DMS 273 (cell line): ENCODE results near the gene USP47.
A peak's percentile ranks its signal among the peaks of the same experiment; 100 is the strongest.
"Not testable (repeated sequence)": the region's sequence is repeated elsewhere in the genome, so short reads cannot be mapped to it uniquely, and the experiment has no call there.

Experiments
- DNase-seq: peaks from one replicate; lab custom pipeline; 2025; ENCODE audit not compliant: unreplicated experiment; lab: John Stamatoyannopoulos, UW

USP47 gene

DNA sequence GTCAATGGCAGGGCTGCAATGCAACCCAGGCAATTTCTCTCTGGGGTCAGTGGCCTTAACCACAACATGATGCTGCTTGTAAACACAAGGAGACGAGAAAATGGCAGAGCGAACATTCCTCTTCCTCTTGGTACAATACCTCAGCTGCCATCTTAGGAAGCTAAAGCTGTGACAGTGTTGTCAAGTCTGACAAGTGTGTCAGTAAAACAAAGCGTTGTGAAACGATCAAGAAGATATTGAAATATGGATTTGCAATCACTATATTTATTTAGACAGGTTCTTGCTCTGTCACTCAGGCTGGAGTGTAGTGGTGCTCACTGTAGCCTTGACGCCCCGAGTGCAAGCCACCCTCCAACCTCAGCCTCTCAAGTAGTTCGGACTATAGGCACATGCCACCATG, 14.5 kb upstream of the USP47 start:
- no peak for DNase-seq

GRCh38 chr11:11831406-11831805, 10.4 kb upstream of the USP47 start:
- DNase-seq: not testable (repeated sequence)

- no peak for DNase-seq
Observed at GRCh38 chr11:11836676-11837231, 5.0 kb upstream of the USP47 start.

GRCh38 chr11:11839718-11840117, 2.1 kb upstream of the USP47 start:
- DNase-seq: no peak

GRCh38 chr11:11841116-11841722, 553 bp upstream of the USP47 start:
- DNase-seq: peak; percentile 40

DNA sequence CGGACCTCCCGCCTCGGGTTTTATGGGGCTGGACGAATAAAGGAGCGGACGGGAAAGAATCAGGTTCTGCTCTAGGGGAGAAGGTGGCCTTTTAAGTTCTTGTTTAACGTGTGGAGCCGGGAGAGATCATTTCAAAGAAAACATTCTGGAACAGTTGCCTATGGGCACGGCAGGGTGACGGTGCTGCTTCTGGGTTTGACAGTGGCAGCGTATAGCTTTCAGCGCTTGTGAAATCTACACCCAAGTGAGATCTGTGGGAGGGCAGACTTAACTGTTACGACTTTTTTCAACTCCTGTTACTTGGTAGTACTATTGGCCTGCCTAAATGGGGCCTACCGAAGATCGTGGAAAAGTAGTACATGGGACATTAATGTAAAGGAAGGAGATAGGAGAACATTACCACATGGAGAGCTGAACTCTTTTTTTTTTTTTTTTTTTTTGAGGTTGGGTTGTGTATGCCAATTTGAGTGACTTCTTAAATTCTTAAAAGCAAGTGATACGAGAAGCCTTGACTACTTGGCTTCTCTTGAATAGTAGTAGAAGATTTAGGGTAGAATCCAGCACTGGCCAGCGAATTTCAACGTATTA, 743 bp downstream of the USP47 start:
- DNase-seq: peak; percentile 83

DNA sequence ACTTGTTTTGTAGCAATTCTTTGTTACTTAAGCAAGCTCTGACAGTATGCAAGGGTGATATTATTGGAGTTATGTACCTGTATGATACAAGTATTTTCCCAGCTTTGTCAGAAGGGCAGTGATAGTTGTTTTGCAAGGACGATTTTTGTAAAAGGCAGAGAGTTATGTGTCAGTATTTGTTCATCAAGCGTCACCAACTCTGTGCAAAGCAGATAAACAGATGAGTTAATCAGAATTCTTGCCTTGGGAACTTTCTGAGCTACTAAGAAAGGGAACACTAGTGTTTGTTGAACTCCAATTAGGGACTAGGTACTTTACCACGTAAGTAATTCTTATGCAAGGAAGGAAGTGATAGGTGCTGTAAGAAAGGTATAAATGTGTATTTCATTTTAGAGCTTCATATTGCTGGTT, 1.4 kb downstream of the USP47 start:
- peak; percentile 30 for DNase-seq

GRCh38 chr11:11843642-11844041, 1.9 kb downstream of the USP47 start:
- no peak for DNase-seq

GRCh38 chr11:11844272-11844671, 2.5 kb downstream of the USP47 start:
- DNase-seq: no peak

DNA sequence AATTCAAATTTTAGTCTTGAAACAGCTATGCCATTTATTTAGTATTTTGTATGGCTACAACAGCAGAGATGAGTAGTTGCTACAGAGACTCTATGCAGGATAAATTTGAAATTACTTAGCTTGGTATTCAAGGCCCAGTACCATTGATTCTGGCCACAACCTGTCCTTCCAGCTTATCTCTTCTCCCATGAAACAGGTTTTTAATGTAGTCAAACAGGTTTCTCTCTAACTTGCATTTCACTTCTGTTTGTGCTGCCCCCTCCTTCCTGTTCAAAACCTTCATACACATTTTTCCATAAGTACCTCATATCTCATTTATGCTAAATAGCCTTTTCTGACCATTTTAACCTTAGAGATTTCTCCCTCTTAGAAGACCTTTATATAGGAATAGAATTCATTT, 3.3 kb downstream of the USP47 start:
- DNase-seq: no peak

DNA sequence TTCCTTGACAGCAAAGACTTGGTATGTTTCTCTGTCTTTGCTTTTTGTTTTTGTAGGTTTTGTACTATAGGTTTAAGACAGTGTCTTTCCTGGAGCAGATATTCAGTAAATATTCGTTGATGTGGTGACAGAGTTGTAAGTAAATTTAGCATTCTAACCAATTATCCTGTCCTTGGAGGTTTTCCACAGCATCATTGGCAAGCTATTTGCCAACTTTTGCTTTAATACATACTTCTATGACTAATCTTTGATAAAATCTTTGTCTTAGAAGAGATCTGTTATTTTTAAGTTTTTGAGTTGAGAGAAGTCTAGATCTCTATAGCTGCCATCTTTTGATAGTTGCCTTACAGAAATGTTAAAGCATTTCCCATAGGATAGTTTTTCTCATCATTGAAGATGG, 3.8 kb downstream of the USP47 start:
- no peak for DNase-seq

- no peak for DNase-seq
Observed at GRCh38 chr11:11847082-11847481, 5.3 kb downstream of the USP47 start.

- peak; percentile 73 for DNase-seq
Observed at GRCh38 chr11:11848891-11849746, 7.3 kb downstream of the USP47 start.

DNA sequence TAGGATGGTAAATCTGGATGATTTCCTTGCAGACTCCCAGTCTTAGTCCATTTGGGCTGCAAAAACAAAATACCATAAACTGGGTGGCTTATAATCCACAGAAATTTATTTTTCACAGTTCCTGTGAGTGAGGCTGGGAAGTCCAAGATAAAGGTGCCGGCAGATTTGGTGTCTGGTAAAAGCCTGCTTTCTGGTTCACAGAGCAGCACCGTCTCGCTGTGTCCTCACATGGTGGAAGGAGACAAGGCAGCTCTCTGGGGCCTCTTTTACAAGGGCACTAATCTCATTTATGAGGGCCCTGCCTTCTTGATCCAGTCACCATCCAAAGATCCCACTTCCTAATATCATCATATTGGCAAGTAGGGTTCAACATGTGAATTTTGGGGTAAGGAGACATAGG, 8.9 kb downstream of the USP47 start:
- DNase-seq: no peak

GRCh38 chr11:11856638-11857037, 14.9 kb downstream of the USP47 start:
- DNase-seq: no peak

DNA sequence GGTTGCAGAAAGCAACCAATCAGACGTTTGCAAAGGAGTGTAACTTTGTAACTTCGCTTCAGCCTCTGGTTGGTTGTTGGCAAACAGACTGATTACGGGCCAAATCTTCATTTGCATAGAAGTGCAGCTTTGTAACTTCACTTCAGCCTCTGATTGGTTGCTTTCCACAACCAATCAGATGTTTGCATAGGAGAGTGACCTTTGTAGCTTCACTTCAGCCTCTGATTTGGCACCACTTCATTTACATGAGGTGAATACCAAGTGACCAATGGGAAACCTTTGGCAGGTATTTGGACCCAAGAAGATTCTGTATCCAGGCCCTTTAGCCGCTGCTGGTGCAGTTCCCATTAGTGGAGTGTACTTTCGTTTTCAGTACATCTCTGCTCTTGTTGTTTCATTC, 16.0 kb downstream of the USP47 start:
- no peak for DNase-seq

- no peak for DNase-seq
Observed at GRCh38 chr11:11858676-11859075, 16.9 kb downstream of the USP47 start.

DNA sequence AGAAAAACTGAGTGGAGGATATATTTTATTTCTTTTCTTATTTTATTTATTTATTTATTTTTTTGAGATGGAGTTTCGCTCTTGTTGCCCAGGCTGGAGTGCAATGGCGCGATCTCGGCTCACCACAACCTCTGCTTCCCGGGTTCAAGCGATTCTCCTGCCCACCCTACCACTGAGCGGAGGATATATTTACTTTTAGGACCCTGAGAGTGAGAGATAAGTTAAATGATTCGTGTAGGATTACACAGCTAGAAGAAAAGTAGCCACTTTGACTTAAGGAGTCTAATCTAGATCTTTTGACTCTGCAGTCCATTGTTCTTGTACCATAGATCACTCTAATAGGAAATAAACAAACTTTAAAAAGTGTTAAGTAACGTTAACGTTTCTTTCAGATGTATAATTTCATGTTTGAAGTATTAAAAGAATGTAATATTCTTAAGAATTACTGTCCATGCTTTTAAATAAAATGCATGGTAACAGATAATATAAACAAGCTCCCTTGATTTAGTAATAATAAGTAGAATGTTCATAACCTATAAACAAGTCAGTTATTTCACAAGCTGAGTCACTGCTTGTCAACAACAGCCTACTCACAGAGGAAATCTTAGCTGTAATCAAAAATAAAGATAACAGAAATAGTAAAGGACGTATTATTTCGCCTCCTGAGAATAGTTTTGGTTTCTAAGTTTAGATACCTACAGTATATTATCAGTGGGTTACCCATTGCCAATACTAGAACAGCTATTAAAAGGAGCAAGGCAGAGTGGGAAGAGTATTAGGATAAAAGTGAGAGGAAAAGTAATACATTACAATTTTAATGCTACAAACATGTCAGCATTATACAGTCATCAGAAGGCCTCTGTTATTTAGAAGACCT, 18.6 kb downstream of the USP47 start:
- no peak for DNase-seq

GRCh38 chr11:11862999-11863398, 21.2 kb downstream of the USP47 start:
- DNase-seq: no peak

DNA sequence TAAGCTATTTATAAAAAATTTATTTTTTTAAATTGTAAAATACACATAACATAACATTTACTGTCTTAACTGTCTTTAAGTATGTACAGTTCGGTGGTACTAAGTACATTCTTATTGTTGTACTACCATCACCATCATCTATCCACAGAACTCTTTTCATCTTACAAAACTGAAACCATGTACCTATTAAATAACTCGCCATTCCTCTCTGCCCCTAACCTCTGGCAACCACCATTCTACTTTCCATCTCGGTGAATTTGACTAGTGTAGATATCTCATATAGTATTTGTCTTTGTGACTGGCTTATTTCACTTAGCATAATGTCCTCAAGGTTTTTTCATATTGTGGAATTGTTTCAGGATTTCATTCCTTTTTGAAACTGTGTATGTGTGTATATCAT, 22.6 kb downstream of the USP47 start:
- no peak for DNase-seq

DNA sequence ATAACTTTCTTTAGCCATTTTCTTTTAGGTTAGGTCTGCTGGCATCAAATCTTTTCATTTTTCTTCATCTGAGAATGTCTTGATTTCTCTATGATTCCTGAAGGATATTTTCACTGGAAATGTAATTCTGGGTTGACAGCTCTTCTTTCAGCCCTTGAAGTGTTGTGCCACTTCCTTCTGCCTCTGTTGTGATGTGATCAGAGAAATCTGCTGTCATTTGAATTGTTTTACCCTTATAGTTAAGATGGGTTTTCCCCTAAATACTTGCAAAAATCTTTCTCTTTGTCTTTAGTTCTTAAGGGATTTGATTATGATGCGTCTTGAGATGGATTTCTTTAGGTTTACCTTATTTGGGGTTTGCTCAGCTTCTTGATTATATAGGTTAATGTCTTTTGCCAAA, 23.0 kb downstream of the USP47 start:
- no peak for DNase-seq
